Measurements from ENCODE around the gene FOXA2.

The FOXA2 gene

GRCh38 chr20:22584922-22585785 is 782 bp upstream of the FOXA2 start:
- in situ Hi-C loops (cut with MboI; ENCODE audit: low sequenced_read_pairs), result no loop called here

- in situ Hi-C loops (cut with MboI; ENCODE audit: low sequenced_read_pairs), result no loop called here
Measured at GRCh38 chr20:22583773-22584521, 425 bp downstream of the FOXA2 start.

GRCh38 chr20:22582964-22583772 is 1.2 kb downstream of the FOXA2 start:
- in situ Hi-C loops (cut with MboI; ENCODE audit: low sequenced_read_pairs), result no loop called here

DNA sequence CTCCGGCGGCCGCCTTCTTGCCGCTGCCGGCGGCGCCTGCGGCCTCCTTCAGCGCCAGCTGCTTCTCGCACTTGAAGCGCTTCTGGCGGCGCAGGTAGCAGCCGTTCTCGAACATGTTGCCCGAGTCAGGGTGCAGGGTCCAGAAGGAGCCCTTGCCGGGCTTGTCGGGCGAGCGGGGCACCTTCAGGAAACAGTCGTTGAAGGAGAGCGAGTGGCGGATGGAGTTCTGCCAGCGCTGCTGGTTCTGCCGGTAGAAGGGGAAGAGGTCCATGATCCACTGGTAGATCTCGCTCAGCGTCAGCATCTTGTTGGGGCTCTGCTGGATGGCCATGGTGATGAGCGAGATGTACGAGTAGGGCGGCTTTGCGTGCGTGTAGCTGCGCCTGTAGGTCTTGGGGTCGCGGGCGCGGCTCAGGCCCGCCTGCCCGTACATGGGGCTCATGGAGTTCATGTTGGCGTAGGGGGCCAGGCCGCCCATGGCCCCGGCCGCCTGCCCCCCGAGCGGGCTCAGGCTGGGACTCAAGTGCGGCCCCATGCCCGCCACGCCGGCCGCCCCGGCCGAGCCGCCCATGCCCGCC is 1.9 kb downstream of the FOXA2 start:
- in situ Hi-C loops (cut with MboI; ENCODE audit: low sequenced_read_pairs), result no loop called here

DNA sequence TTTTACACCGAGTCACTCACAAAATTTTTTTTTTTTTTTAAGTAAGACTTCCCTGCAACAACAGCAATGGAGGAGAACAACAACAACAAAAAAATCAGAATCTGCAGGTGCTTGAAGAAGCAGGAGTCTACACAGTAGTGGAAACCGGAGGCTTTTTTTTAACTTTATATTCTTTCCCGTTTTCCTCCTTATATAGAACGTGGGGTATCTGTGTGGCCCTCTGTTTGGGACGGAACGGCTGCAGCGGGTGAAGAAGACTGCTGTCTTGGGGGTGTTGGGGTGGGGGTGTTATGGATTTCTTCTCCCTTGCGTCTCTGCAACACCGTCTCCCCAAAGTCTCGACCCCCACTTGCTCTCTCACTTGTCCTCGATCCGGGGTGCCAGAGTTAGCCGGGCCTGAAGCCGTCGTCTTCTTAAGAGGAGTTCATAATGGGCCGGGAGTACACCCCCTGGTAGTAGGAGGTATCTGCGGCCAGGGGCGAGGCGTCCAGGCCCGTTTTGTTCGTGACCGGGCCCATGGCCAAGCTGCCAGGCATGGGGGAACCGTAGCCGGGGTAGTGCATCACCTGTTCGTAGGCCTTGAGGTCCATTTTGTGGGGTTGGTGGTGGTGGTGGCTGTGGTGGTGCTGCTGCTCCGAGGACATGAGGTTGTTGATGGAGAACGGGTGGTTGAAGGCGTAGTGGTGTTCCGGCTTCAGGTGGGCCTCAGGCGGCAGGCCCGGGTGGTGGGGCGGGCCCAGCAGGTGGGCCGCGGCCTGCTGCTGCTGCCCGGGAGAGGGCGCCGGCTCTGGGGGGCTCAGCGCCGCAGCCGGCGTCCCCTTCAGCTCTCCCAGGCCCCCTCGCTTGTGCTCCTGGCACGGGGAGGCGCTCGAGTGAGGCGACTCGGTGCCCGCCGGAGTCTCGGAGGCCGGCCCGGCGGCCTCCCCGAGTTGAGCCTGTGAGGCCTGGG is 2.7 kb downstream of the FOXA2 start:
- in situ Hi-C loops (cut with MboI; ENCODE audit: low sequenced_read_pairs), result no loop called here

- in situ Hi-C loops (cut with MboI; ENCODE audit: low sequenced_read_pairs), result no loop called here
Measured at GRCh38 chr20:22579711-22580697, 4.4 kb downstream of the FOXA2 start.

DNA sequence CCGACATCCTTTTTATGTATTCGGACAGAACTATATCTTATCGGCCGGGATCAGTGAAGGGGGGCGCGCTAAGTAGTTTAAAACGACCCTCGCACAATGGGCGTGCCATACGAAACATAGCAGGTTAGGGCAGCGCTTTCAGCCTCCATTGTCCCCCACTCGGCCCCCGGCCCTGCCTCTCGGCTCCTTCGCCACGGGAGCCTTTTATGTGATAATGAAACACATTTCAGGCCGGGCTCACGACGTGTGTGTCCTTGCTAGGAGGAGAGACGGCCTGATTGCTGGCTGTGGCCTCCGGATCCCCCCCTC is 5.3 kb downstream of the FOXA2 start:
- in situ Hi-C loops (cut with MboI; ENCODE audit: low sequenced_read_pairs), result no loop called here

- in situ Hi-C loops (cut with MboI; ENCODE audit: low sequenced_read_pairs), result no loop called here
Measured at GRCh38 chr20:22578221-22579118, 5.9 kb downstream of the FOXA2 start.

GRCh38 chr20:22577515-22578220 is 6.7 kb downstream of the FOXA2 start:
- in situ Hi-C loops (cut with MboI; ENCODE audit: low sequenced_read_pairs), result no loop called here

DNA sequence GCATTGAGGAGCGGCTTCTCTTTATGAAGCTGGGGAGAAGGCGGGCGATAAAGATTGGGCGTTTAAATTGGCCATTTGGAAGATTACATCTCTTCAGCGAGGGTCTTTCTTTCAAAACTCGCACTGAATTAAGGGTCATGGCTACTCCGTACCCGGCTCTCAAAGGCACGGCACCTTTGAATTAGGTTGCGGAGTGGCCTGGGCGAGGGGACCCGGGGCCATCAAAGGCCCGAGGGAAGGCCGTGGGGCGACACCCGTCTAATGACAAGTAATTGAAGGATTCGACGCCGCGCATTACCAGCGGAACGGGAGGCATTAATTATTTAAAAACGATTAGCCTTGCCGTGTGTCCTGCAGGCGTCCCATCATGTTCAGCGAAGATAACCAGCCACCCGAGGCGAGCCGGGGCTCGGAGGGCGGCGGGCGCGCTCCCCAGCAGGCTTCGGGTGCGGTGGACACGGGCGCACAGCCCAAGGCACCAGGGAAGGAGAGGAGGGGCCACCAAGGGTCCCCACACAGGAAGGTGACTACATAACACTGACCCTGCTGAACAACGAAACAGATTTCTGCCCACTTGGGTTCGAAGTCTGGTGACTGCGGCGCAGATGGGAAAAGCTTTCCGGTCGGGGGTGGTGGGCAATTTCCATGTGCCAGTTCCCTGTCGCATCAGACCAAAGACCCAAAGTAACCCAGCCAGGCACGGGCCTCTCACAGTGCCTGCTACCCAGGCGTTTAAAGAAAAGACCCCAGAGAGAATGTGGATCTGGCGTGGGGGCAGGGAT is 7.4 kb downstream of the FOXA2 start:
- in situ Hi-C loops (cut with MboI; ENCODE audit: low sequenced_read_pairs), result no loop called here

DNA sequence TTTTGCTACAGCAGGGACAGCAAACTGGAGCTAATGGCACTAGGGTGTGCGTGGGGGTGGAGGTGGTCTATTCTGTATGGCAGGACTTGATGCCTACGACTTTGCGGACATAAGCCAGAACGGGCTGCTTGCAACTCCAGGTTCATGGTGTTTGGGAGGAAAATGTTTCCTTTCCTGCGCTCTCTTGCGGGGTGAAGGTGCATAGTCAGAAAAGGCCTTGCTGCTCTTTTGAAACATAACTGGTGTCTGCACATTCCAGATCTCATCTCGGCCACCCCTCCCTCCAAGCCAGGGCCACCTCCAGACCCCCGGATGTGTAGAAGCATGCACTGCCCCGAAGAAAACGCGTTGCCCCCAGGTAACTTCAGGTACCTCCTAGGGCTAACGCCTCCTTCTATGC is 8.1 kb downstream of the FOXA2 start:
- in situ Hi-C loops (cut with MboI; ENCODE audit: low sequenced_read_pairs), result no loop called here

GRCh38 chr20:22575737-22576136 is 8.6 kb downstream of the FOXA2 start:
- in situ Hi-C loops (cut with MboI; ENCODE audit: low sequenced_read_pairs), result no loop called here

GRCh38 chr20:22575087-22575721 is 9.2 kb downstream of the FOXA2 start:
- in situ Hi-C loops (cut with MboI; ENCODE audit: low sequenced_read_pairs), result no loop called here

GRCh38 chr20:22574545-22575086 is 9.8 kb downstream of the FOXA2 start:
- in situ Hi-C loops (cut with MboI; ENCODE audit: low sequenced_read_pairs), result no loop called here

- in situ Hi-C loops (cut with MboI; ENCODE audit: low sequenced_read_pairs), result no loop called here
Measured at GRCh38 chr20:22572491-22572890, 11.9 kb downstream of the FOXA2 start.

- in situ Hi-C loops (cut with MboI; ENCODE audit: low sequenced_read_pairs), result no loop called here
Measured at GRCh38 chr20:22572023-22572422, 12.3 kb downstream of the FOXA2 start.

Measured in HL-60/S4 treated with phorbol 12-myristate 13-acetate at 8.2 ng/mL for 4 days and 3 days (cell line).